ENCODE data around the gene CCDC178.

Gene CCDC178

GRCh38 chr18:32975163-32975436, 465.4 kb downstream of the CCDC178 start:
- H3K9ac ChIP-seq (ENCODE audit: low read length), result no peak overlapping the region
- no peaks in the 10 kb centered on the region for H4K20me1 ChIP-seq (ENCODE audit: low read depth, low read length)
- H3K4me3 ChIP-seq (ENCODE audit: insufficient read depth, low read length, poor library complexity, severe bottlenecking), result no peak overlapping the region
- no peak overlapping the region for H3K27ac ChIP-seq (ENCODE audit: low read depth, low read length)
- no peak for TF ChIP-seq EZH2phosphoT487 (conservative IDR thresholded peaks at IDR 0.05; ENCODE audit: low read length)
- no peak for TF ChIP-seq CTCF (IDR thresholded peaks at IDR 0.05; ENCODE audit: insufficient read depth, low read length, poor library complexity, severe bottlenecking)
- H2AFZ ChIP-seq (ENCODE audit: low read depth, low read length, severe bottlenecking), result no peak overlapping the region
- no peaks in the 10 kb centered on the region for H3K9me3 ChIP-seq (ENCODE audit: insufficient read depth, low read length)
- no peaks in the 10 kb centered on the region for H3K27me3 ChIP-seq (ENCODE audit: low read length)
- H3K79me2 ChIP-seq (ENCODE audit: insufficient read depth, low read length), result no peaks in the 10 kb centered on the region
- no peaks in the 10 kb centered on the region for H3K36me3 ChIP-seq (ENCODE audit: low read length)
- no peaks in the 10 kb centered on the region for H3F3A ChIP-seq (ENCODE audit: insufficient read depth)
- no peak overlapping the region for H3K4me2 ChIP-seq (ENCODE audit: low read depth, low read length, poor library complexity, severe bottlenecking)
- no peaks in the 10 kb centered on the region for H3K9me2 ChIP-seq (replicated peaks; ENCODE audit: insufficient read depth, low read length)

- no peak overlapping the region for H3K4me2 ChIP-seq (ENCODE audit: low read depth, low read length, poor library complexity, severe bottlenecking)
- no peaks in the 10 kb centered on the region for H3K79me2 ChIP-seq (ENCODE audit: insufficient read depth, low read length)
- H3K36me3 ChIP-seq (ENCODE audit: low read length), result no peaks in the 10 kb centered on the region
- no peaks in the 10 kb centered on the region for H3K27me3 ChIP-seq (ENCODE audit: low read length)
- no peak overlapping the region for H3K9ac ChIP-seq (ENCODE audit: low read length)
- H2AFZ ChIP-seq (ENCODE audit: low read depth, low read length, severe bottlenecking), result no peak overlapping the region
- no peaks in the 10 kb centered on the region for H3K9me3 ChIP-seq (ENCODE audit: insufficient read depth, low read length)
- H3F3A ChIP-seq (ENCODE audit: insufficient read depth), result no peaks in the 10 kb centered on the region
- H3K9me2 ChIP-seq (replicated peaks; ENCODE audit: insufficient read depth, low read length), result no peaks in the 10 kb centered on the region
- H3K27ac ChIP-seq (ENCODE audit: low read depth, low read length), result no peak overlapping the region
- TF ChIP-seq CTCF (IDR thresholded peaks at IDR 0.05; ENCODE audit: insufficient read depth, low read length, poor library complexity, severe bottlenecking), result no peak
- TF ChIP-seq EZH2phosphoT487 (conservative IDR thresholded peaks at IDR 0.05; ENCODE audit: low read length), result no peak
- no peak overlapping the region for H3K4me3 ChIP-seq (ENCODE audit: insufficient read depth, low read length, poor library complexity, severe bottlenecking)
- H4K20me1 ChIP-seq (ENCODE audit: low read depth, low read length), result no peaks in the 10 kb centered on the region
Measured at GRCh38 chr18:32974421-32975162, 465.9 kb downstream of the CCDC178 start.

GRCh38 chr18:32968248-32968647, 472.3 kb downstream of the CCDC178 start:
- Histone ChIP-seq H3K4me3 (ENCODE audit: insufficient read depth, low read length, poor library complexity, severe bottlenecking) (no peak overlapping the region), H4K20me1 (ENCODE audit: low read depth, low read length) (peaks cover 3% of the 10 kb centered on the region; the same call in 1 of the 2 replicates), H3K27ac (ENCODE audit: low read depth, low read length) (no peak overlapping the region), H3K79me2 (ENCODE audit: insufficient read depth, low read length) (no peaks in the 10 kb centered on the region), H2AFZ (ENCODE audit: low read depth, low read length, severe bottlenecking) (no peak overlapping the region), H3K9ac (ENCODE audit: low read length) (no peak overlapping the region), H3K36me3 (ENCODE audit: low read length) (no peaks in the 10 kb centered on the region), H3F3A (ENCODE audit: insufficient read depth) (no peaks in the 10 kb centered on the region), H3K9me2 (replicated peaks; ENCODE audit: insufficient read depth, low read length) (no peaks in the 10 kb centered on the region), H3K4me2 (ENCODE audit: low read depth, low read length, poor library complexity, severe bottlenecking) (no peak overlapping the region), H3K9me3 (ENCODE audit: insufficient read depth, low read length) (no peaks in the 10 kb centered on the region), H3K27me3 (ENCODE audit: low read length) (no peaks in the 10 kb centered on the region; the same call in 1 of the 2 replicates)
- TF ChIP-seq EZH2phosphoT487 (conservative IDR thresholded peaks at IDR 0.05; ENCODE audit: low read length), result no peak
- TF ChIP-seq CTCF (IDR thresholded peaks at IDR 0.05; ENCODE audit: insufficient read depth, low read length, poor library complexity, severe bottlenecking), result no peak

Measured in SU-DHL-6 (cell line).